ENCODE data around the gene LHX5.

The LHX5 gene

GRCh38 chr12:113488322-113488721 is 16.7 kb upstream of the LHX5 start:
- no peak overlapping the region for H3K4me3 ChIP-seq (ENCODE audit: low read depth, low read length)
- no peak for DNase-seq (ENCODE audit: low read depth)
- no peak for TF ChIP-seq CTCF (IDR thresholded peaks at IDR 0.05; ENCODE audit: control insufficient read depth, extremely low read depth, insufficient read depth)

- no peak for TF ChIP-seq CTCF (IDR thresholded peaks at IDR 0.05; ENCODE audit: control insufficient read depth, extremely low read depth, insufficient read depth)
- H3K4me3 ChIP-seq (ENCODE audit: low read depth, low read length), result no peak overlapping the region
- no peak for DNase-seq (ENCODE audit: low read depth)
These were observed 15.1 kb upstream of the LHX5 start for GRCh38 chr12:113486722-113487121.

DNA sequence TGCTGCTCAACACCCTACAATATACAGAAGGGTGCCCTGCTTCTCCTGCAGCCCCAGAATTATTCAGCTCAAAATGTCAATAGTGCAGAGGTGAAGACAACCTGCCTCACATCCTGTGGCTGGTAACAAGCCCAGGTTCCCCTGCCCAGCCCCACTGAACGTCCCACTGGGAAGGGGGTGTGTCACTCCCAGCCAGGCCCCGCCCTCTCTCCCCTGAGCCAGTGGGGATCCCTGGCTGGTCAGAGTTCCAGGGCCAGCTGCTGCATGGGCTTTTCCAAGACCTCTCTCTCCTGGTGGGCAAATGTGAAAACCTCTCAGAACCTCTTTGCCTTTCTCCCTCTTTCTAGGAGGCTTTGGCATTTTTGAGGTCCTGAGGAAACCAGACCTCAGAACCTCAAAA is 13.7 kb upstream of the LHX5 start:
- TF ChIP-seq CTCF (IDR thresholded peaks at IDR 0.05; ENCODE audit: control insufficient read depth, extremely low read depth, insufficient read depth), result no peak
- no peak for DNase-seq (ENCODE audit: low read depth)
- no peak overlapping the region for H3K4me3 ChIP-seq (ENCODE audit: low read depth, low read length)

- no peak overlapping the region for H3K4me3 ChIP-seq (ENCODE audit: low read depth, low read length)
- no peak for TF ChIP-seq CTCF (IDR thresholded peaks at IDR 0.05; ENCODE audit: control insufficient read depth, extremely low read depth, insufficient read depth)
- no peak for DNase-seq (ENCODE audit: low read depth)
These were observed 10.7 kb upstream of the LHX5 start for GRCh38 chr12:113482334-113482733.

DNA sequence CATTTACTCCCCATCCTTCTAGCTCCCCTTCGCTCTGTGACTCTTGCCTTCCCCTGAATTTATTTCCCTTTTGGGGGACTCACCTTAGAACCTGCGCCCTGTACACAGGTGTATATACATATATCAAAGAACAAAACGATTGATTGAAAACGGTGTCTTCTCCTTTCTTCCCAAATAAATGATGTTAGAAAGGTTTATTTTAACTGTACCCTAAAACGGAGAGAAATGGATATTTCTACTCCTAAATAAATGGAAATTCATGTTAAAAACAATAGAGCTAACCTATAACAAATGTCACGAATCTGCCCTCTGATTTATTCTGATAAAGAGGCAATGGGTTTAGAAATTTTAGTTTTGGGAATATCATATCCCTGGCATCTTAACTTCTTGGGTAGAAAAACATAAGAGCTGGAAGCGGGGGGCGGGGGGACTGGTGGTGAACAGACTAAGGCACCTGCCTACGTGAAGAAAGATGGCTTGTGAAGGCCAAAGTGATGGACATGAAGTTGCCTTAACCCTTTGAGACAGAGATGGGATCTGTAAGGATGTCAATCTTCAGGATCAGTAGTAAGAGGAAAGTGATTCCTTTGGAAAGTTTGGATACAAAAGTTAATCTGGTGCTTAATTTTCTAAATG is 8.8 kb upstream of the LHX5 start:
- H3K4me3 ChIP-seq (ENCODE audit: low read depth, low read length), result no peak overlapping the region
- no peak for DNase-seq (ENCODE audit: low read depth)
- TF ChIP-seq CTCF (IDR thresholded peaks at IDR 0.05; ENCODE audit: control insufficient read depth, extremely low read depth, insufficient read depth), result no peak

DNA sequence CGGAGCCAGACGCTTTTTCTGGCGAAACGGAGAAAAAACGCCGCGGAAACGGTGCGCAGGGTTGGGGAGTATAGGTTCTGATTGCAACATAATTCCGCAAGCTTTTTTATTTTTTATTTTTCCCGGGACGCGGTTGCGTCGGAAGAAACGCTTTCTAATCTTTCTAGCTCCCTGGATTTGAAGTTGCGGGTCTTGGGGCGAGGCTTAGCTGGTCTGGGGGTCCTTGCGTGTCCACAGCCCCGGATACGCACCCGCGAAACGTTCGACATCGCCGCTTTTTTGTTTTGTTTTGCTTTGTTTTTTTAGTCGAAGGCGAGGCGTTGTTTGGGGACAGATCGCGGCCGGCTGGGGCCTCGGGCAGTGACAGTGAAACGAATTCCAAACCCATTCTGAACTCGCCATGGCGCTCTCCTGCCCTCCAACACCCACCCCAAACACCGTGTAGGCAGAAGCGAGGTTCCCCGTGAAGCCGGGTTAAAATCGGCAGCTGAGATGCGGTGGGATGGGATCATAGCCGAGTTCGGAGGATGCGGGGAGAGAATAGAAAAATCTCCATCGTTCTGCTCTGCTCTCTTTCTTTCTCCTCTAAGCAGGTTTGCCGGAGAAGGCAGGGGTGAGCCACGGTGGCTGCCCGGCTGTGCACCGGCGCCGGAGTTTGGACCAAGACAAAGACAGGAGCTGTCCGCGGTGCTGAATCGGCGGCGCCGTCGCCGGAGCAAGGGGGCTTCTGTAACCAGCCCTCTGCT is 8.1 kb upstream of the LHX5 start:
- TF ChIP-seq CTCF (IDR thresholded peaks at IDR 0.05; ENCODE audit: control insufficient read depth, extremely low read depth, insufficient read depth), result no peak
- H3K4me3 ChIP-seq (ENCODE audit: low read depth, low read length), result no peak overlapping the region
- no peak for DNase-seq (ENCODE audit: low read depth)

DNA sequence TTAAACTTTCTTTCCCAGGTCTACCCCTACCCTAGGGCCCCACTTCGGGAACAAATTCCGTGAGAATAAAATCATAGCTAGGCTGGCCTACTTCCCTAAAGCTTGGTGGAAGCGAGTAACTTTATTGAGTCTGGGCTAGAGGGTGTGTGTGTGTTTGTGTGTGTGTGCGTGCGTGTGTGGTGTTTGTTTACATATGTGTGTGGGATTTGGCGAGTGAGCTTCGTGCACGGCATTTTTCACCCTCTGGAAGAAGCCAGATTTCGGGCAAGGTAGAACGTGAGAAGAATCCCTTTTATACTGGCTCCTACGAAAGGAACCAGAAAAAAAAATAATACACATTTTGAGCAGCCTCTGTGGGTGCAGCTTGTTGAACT is 7.5 kb upstream of the LHX5 start:
- no peak for DNase-seq (ENCODE audit: low read depth)
- H3K4me3 ChIP-seq (ENCODE audit: low read depth, low read length), result no peak overlapping the region

More for the DNA sequence above, 7.5 kb upstream of the LHX5 start:
- TF ChIP-seq CTCF (IDR thresholded peaks at IDR 0.05; ENCODE audit: control insufficient read depth, extremely low read depth, insufficient read depth), result no peak
